Posterior cingulate gyrus (tissue), 11 donors: Measurements from ENCODE around the gene AEBP1.
A peak's percentile ranks its signal among the peaks of the same experiment; 100 is the strongest.

Experiments used
- DNase-seq, 10 donors: peaks; one replicate each; pipeline versions ENCODE4 v3.0.0 to v3.0.0-alpha.2; 2020 to 2021; ENCODE audit warnings: mixed read lengths in 3 of 10
- intact Hi-C: fragments of 100-400 bp; cut with DNase I; formaldehyde crosslinking; loops from one replicate; pipeline ENCODE4 v1.15.1; 2023

Gene AEBP1

DNA sequence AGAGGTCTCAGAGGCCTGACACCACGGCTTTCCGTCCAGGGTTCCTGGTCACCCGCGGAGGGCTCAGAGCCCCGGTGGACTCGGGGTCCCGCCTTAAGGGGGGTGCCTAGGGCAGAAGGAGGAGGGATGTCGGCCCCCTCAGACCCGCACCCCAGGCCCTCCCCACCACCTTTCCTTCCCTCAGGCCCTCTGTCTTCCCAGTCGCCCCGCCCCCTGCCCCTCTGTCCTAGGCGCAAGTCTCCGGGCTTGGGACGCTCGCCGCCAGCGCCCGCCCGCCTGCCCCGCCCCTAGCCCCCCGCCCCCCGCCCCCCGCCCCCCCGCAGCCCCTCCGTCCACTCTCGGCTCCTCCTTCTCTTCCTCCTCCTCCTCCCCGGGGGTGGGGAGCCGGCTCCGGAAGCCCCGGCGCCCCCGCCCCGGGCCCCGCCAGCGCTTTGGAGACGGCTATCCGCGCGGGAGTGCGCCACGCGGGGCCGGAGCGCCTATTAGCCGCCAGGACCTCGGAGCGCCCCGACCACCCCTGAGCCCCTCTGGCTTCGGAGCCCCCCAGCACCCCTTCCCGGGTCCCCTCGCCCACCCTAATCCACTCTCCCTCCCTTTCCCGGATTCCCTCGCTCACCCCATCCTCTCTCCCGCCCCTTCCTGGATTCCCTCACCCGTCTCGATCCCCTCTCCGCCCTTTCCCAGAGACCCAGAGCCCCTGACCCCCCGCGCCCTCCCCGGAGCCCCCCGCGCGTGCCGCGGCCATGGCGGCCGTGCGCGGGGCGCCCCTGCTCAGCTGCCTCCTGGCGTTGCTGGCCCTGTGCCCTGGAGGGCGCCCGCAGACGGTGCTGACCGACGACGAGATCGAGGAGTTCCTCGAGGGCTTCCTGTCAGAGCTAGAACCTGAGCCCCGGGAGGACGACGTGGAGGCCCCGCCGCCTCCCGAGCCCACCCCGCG lies at the start of gene AEBP1:
AEBP1 (plus strand) TSS at position 423 of the 937 bp plus-strand sequence; CDS start at position 744, 321 bp downstream.
- peak in 3 of 10 donors; percentile 57 to 84 (median 79) for DNase-seq
- intact Hi-C loops: no loop called here

DNA sequence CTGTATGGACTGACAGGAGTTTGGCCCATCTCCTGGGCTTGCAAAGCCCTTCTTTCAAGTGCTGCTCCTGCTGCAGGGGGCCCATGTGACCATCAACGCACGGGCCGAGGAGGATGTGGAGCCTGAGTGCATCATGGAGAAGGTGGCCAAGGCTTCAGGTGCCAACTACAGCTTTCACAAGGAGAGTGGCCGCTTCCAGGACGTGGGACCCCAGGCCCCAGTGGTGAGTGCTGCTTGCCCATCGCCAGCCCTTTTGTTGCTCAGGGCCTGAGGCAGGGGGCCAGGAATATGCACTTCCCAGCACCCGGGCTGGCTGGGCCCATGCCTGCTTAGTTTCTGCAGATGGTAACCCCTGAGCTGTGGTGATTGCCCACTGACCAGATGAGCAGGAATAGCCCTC lies 47.5 kb upstream of the AEBP1 start:
- intact Hi-C loops: no loop called here
- DNase-seq: peak in 3 of 10 donors; percentile 57 to 65 (median 63)

DNA sequence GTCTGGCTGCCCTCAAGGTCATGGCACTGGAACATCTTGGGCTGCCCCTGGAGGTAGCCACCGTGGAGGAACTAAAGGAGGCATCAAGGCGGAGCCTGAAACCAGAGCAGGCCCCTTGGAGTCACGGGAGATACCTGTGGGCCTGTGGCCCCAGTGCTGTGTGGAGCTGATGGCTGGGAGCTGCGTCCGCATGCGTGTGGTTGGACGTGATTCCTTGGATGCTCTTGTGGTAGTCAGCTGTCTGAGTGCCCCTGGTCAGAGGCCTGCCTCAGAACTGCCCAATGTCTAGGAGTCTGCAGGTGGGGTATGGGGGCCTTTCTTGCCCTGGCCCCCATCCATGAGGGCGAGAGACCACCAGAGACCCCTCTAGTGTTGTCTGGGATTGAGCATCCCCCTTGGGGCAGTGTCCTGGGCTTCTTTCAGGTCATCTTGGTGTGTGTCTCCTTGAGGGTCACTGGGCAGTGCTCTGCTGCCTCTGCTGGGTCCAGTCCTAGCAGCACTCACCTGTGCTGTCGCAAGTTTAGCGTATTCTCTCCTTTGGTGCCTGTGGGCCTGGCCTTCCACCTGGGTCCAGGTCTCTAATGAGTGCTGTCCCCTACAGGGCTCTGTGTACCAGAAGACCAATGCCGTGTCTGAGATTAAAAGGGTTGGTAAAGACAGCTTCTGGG lies 46.8 kb upstream of the AEBP1 start:
- DNase-seq: peak in 3 of 10 donors; percentile 11 to 61 (median 53)
- intact Hi-C loops: no loop called here

DNA sequence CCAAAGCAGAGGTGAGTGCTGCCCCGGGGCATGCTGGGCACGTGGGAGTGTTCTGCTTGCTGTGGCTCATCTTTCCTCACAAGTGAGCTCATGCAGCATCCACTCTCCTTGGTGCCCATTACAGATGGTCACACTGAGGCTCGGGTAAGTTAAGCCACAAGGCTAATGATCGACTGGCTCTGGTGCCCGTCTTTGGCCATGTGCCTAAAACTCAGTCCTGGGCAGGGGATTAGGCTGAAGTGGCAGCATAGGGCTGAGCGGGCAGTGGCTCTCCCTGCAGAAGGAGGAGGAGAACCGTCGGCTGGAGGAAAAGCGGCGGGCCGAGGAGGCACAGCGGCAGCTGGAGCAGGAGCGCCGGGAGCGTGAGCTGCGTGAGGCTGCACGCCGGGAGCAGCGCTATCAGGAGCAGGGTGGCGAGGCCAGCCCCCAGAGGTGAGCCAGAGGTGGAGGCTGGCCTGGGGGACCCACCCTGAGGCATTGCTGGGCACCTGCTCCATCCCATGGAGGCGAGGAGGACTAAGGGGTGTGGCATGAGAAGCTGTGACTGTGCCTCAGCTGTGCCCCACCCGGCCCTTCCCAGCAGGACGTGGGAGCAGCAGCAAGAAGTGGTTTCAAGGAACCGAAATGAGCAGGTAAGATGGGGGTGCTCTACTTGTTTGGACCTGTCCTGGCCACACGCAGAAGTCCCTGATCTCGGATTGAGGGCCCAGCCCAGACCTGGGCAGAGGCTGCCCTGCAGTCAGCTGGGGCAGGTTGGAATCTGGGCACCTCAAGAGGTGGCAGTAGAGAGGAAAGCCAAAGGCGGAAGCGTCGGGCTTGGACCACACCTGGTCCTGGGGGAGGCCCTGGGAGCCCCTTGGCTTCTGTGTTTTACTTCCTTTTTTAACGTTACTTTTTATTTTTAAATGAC lies 46.0 kb upstream of the AEBP1 start:
- intact Hi-C loops: no loop called here
- DNase-seq: peak in 3 of 10 donors; percentile 51 to 67 (median 54)

DNA sequence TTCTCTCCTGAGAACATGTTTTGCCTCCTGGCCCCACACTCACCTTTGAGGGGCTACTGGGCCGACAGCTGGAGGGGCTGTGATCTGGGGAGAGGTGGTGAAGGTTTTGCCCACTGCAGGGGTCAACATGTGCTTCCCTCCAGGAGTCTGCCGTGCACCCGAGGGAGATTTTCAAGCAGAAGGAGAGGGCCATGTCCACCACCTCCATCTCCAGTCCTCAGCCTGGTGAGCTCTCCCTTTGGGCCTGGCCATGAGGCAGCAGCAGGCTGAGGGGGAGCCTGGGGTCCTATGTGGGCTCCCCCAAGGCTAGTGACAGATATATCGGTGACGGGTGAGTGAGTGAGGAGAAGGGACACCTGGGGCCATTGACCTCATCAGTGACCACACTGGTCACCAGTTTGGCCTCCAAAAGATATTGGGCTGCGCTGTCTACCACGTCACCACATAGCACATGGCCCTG lies 45.4 kb upstream of the AEBP1 start:
- no peak for DNase-seq
- intact Hi-C loops: no loop called here

DNA sequence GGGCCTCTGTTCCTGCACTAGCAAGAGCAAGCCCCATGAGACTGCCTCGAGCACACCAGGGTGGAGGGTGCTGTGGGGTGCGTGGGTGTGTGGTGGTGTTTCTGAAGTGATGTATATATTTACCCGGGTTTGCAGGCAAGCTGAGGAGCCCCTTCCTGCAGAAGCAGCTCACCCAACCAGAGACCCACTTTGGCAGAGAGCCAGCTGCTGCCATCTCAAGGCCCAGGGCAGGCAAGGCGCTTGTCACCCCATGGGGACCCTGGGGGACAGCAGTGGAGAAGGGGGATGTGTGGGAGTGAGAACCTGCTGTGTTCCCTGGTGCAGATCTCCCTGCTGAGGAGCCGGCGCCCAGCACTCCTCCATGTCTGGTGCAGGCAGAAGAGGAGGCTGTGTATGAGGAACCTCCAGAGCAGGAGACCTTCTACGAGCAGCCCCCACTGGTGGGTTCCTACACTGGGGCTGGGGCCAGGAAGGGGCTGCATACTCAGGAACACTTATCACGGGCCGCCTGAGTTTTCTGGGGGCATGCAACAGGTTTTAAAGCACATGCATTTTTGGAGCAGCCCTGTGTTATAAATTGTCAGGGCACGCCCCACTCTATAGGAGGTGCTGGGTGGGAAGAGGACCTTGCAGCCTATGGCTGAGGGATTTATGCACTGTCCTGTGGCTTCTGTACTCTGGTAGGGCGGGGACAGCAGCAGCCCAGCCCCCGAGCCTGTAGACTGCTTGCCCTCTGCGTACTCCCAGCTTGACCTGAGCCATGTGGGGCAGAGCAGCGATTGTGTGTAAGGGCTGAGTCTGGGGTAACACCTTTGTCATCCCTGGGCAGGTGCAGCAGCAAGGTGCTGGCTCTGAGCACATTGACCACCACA lies 44.7 kb upstream of the AEBP1 start:
- peak in 3 of 10 donors; percentile 71 to 87 (median 78) for DNase-seq
- intact Hi-C loops: no loop called here

DNA sequence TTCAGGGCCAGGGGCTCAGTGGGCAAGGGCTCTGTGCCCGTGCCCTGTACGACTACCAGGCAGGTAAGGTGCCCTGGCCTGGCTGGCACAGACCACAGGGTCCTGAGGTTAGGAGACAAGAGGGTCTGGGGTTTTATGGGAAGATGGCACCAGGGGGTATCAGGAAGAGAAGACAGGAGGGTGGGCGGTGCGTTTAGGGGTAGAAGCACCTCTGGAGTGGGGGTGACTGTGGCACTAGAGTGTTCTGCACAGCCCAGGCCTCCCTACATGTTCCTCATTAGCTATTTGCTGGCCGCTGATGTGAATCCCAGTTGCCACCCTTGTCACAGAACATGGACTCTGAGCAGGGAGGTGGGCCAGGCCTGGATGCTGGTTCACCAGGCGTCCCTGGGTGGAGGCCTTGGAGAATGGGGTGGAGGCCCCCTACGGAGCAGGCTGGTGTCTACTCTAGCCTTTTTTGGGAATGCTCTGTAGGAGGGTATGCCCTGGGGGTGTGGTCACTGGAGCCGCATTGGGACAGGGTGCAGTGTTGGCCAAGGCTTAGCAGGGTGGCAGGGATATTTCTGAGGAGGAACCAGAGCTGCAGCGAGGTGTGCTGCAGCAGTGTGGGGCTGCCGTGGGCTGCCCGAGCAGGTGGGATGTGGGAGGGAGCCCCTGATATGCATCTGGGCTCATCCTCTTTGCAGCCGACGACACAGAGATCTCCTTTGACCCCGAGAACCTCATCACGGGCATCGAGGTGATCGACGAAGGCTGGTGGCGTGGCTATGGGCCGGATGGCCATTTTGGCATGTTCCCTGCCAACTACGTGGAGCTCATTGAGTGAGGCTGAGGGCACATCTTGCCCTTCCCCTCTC lies 43.8 kb upstream of the AEBP1 start:
- intact Hi-C loops: no loop called here
- peak in 3 of 10 donors; percentile 57 to 63 (median 62) for DNase-seq

DNA sequence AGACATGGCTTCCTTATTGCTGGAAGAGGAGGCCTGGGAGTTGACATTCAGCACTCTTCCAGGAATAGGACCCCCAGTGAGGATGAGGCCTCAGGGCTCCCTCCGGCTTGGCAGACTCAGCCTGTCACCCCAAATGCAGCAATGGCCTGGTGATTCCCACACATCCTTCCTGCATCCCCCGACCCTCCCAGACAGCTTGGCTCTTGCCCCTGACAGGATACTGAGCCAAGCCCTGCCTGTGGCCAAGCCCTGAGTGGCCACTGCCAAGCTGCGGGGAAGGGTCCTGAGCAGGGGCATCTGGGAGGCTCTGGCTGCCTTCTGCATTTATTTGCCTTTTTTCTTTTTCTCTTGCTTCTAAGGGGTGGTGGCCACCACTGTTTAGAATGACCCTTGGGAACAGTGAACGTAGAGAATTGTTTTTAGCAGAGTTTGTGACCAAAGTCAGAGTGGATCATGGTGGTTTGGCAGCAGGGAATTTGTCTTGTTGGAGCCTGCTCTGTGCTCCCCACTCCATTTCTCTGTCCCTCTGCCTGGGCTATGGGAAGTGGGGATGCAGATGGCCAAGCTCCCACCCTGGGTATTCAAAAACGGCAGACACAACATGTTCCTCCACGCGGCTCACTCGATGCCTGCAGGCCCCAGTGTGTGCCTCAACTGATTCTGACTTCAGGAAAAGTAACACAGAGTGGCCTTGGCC lies 43.0 kb upstream of the AEBP1 start:
- peak in 3 of 10 donors; percentile 43 to 66 (median 44) for DNase-seq
- intact Hi-C loops: no loop called here

DNA sequence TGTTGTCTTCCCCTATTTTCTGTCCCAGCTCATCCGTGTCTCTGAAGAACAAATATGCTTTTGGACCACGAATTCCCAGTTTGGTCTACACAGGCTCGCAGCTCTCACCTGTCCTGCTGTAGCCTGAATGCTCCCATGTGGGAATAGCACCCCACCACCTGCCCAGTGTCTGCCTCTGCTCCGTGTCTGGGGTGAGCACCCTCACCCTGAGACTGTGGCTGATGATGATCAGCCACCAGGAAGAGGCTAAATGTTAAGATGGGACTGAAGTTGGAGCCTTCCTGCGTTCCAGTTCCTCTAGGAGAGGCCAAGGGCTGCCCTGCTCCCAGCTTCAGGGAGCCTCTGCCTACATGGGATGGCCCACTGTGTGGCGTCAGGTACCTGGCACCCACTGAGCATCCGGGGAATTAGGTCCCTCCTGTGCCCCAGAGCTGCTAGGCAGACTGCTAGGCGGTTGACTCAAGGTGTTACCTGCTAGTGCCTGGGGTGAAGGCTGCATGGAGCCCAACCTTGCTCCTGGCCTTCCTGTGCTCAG lies 42.4 kb upstream of the AEBP1 start:
- DNase-seq: peak in 3 of 10 donors; percentile 26 to 43 (median 32)
- intact Hi-C loops: no loop called here

DNA sequence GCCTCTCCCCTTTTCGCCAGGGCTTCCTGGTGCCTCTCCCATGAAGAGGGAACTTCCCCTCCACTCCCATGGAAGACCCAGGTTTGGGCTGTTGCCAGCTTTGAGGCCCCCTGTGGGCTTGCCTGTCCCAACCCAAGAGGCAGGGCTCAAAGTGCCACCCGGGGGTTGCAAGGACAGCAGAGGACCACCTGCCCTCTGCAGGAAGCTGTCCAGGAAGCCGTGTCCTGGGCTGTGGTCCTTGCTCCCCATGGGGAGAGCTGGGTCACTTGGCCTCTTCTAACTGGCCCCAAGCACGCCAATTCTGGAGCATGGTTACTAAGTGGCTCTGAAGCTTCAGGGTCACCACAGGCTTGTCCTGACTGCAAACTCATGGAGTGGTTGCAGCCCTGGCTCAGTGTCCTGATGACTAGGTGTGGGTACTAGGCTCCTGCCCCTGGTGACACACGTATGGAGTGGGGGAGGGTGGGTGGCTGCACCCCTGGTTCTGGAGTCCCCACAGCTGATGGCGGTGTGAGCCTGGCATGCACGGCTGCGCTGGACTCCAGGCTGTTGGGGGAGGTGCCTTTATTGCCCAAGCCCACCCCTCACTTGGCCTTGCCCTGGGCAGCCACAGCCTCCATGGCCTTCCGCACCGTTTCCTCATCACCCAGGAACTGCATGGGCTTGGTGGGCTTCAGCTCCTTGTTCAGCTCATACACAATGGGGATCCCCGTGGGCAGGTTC lies 41.8 kb upstream of the AEBP1 start:
- peak in 3 of 10 donors; percentile 52 to 66 (median 63) for DNase-seq
- intact Hi-C loops: no loop called here

DNA sequence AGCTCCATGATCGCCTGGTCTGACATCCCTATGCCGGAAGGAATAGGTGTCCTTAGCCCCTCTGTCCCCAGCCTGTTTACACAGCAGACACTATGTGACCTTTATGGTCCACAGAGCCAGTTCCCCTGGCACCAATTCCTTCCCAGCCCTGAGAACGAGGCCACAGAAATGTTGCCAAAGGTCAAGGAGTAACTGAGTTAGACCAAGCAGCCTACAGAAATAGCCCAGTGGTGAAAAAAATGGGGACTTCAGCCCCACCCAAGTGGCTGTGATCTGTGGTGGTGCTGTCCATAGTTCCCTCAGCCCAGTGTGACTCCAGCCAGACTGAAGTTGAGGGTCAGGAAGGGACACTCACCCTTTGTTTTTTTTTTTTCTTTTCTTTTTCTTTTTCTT lies 41.2 kb upstream of the AEBP1 start:
- peak in 2 of 10 donors; percentile 1 to 50 for DNase-seq
- intact Hi-C loops: no loop called here

DNA sequence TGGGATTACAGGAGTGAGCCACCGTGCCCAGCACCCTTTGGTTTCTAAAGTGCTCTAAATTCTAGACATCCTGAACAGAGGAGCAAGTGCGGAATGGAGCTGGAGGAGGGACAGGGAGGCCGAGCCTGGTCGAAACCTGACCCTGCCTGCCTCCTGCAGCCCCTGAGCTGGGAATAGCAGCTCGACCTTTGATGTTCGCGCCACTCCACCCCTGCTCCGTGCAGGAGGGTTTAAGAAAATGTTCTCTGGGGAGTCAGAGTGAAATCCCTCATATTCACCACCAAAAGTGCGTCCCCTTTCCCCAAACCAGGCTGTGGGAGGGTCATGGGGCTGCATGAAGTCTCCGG lies 40.6 kb upstream of the AEBP1 start:
- intact Hi-C loops: no loop called here
- peak in 2 of 10 donors; percentile 17 to 41 for DNase-seq

DNA sequence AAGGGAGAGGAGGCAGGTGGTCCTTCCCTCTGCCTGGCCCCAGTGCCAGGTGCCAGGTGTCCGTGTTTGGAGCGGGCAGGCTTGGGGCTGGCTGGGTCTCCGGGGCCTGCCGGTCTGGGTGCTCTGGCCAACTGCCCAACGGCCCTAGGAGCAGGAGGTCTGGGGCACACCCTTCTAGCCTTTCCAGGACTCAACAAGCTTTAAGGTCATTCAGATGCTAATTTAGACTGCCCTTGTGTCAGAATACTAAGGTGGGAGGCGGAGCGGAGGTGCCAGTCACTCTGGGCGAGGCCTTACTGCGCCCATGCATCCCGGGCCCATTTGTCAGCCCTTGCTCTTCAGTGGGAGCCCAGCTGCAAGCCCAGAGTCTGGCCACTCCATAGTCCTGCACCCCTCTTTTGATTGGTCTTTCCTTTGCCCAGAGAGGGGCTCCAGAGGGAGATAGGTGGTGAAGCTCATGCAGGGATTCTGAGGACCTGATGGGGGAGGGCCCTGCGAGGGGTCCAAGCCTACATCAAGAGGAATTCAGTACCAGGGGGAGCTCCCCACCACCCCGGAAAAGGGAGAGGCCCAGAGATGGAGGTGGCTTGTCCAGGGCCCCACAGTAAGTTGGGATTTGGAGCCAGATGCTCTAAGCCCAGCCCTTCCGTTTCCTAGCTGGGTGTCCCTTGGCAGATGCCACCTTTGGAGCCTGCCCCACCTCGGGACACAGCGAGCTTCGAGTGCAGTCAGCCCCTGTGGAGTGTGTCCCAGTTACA lies 40.1 kb upstream of the AEBP1 start:
- peak in 3 of 10 donors; percentile 50 to 77 (median 73) for DNase-seq
- intact Hi-C loops: no loop called here

DNA sequence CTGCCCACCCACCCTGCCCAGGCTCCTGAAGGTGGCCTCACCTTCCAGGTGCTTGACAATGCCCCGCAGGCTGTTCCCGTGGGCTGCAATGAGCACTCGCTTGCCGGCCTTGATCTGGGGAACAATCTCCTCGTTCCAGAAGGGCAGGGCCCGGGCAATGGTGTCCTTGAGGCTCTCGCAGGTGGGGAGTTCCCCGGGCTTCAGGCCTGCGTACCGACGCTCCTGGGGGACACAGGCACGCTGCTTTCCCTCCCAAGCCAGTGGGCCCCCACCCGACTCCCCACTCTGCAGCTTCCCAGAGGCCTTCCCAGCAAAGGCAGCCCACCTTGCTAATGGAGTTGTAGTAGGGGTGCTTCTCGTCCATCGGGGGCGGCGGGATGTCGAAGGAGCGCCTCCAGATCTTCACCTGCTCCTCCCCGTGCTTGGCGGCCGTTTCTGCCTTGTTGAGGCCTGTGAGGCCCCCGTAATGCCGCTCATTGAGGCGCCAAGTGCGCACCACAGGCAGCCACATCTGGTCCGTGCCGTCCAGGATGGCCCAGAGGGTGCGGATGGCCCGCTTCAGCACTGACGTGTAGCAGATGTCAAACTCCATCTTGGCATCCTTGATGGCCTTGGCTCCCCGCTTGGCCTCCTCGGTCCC lies 39.2 kb upstream of the AEBP1 start:
- intact Hi-C loops: no loop called here
- peak in 3 of 10 donors; percentile 66 to 79 (median 75) for DNase-seq

DNA sequence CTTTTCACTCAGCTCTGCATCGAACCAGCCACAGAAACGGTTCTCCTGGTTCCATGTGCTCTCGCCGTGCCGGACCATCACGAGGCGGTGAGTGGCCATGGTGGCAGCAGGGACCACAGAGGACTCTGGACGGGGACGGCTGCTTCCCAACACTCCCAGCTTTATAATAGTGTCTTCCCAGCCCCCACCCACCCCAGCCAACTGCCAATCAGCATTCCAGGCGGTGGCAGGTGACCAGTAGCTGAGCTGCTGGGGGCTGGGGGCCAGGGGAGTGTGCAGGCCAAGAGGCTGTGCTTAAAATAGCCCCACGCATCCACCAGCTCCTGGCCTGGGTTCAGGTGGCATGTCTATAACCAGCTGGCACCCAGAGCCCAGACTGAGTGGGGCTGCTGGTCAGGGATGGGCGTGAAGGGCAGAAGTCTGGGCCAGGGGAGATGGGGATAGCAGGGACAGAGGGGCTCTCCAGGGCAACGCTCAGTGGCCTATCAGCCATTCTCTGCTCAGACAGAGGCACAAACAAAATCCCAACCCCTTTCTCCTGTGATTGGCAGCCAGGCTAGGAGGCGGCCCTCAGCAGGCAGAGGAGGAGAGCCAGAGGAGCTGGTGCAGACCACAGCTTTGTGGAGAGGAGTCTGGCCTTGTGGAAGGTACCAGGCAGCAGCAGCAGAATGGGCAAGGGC lies 38.6 kb upstream of the AEBP1 start, which contains the start of gene PGAM2:
PGAM2 (minus strand) TSS at position 137 of the 680 bp plus-strand sequence; CDS start at position 99, 38 bp downstream.
- intact Hi-C loops: no loop called here
- DNase-seq: peak in 9 of 10 donors; percentile 39 to 91 (median 48)
